Measurements from ENCODE around the gene FBN2. TPM values are rescaled to one million over a fixed set of nuclear protein-coding genes. Genes with fewer than 3 reads are reported as not detected.

Gene FBN2
- polyA plus RNA-seq, 1 donor from 2014 or later, result not detected

- H3K9me3 Mint-ChIP-seq, result no peaks in the 10 kb centered on the region
- H3K27ac Mint-ChIP-seq, result no peak overlapping the region
- H3K27me3 Mint-ChIP-seq, result no peaks in the 10 kb centered on the region
- no peaks in the 10 kb centered on the region for H3K4me1 Mint-ChIP-seq
- no peak overlapping the region for H3K4me3 Mint-ChIP-seq
- H3K36me3 Mint-ChIP-seq, result no peaks in the 10 kb centered on the region
These were observed 184.5 kb downstream of the FBN2 start for GRCh38 chr5:128353441-128354107.

- Mint-ChIP-seq H3K4me3 (no peak overlapping the region), H3K27me3 (no peaks in the 10 kb centered on the region), H3K9me3 (no peaks in the 10 kb centered on the region), H3K27ac (no peak overlapping the region), H3K36me3 (no peaks in the 10 kb centered on the region), H3K4me1 (no peaks in the 10 kb centered on the region)
These were observed 187.3 kb downstream of the FBN2 start for GRCh38 chr5:128350705-128351104.

GRCh38 chr5:128349044-128349858, 188.8 kb downstream of the FBN2 start:
- no peak overlapping the region for H3K4me3 Mint-ChIP-seq

GRCh38 chr5:128346038-128346437, 192.0 kb downstream of the FBN2 start:
- H3K27ac Mint-ChIP-seq, result no peak overlapping the region
- H3K36me3 Mint-ChIP-seq, result no peaks in the 10 kb centered on the region
- H3K27me3 Mint-ChIP-seq, result no peaks in the 10 kb centered on the region
- no peak overlapping the region for H3K4me3 Mint-ChIP-seq
- peaks cover 0 to 8% (median 2%) of the 10 kb centered on the region in 3 donors for H3K9me3 Mint-ChIP-seq
- H3K4me1 Mint-ChIP-seq, result peaks cover 0 to 1% (median 0%) of the 10 kb centered on the region in 3 donors

More at GRCh38 chr5:128349044-128349858, 188.8 kb downstream of the FBN2 start:
- H3K27me3 Mint-ChIP-seq, result no peaks in the 10 kb centered on the region
- no peak overlapping the region for H3K27ac Mint-ChIP-seq
- H3K36me3 Mint-ChIP-seq, result no peaks in the 10 kb centered on the region
- peaks cover 0 to 4% (median 2%) of the 10 kb centered on the region in 3 donors for H3K9me3 Mint-ChIP-seq
- H3K4me1 Mint-ChIP-seq, result no peaks in the 10 kb centered on the region

GRCh38 chr5:128345247-128345646, 192.8 kb downstream of the FBN2 start:
- no peak overlapping the region for H3K27ac Mint-ChIP-seq
- H3K36me3 Mint-ChIP-seq, result no peaks in the 10 kb centered on the region
- peaks cover 0 to 1% (median 0%) of the 10 kb centered on the region in 3 donors for H3K4me1 Mint-ChIP-seq
- no peaks in the 10 kb centered on the region for H3K27me3 Mint-ChIP-seq
- no peak overlapping the region for H3K4me3 Mint-ChIP-seq
- peaks cover 0 to 8% (median 2%) of the 10 kb centered on the region in 3 donors for H3K9me3 Mint-ChIP-seq

- Mint-ChIP-seq H3K27me3 (no peaks in the 10 kb centered on the region), H3K4me1 (peaks cover 0 to 1% (median 0%) of the 10 kb centered on the region in 3 donors), H3K4me3 (no peak overlapping the region), H3K27ac (no peak overlapping the region), H3K36me3 (no peaks in the 10 kb centered on the region), H3K9me3 (peaks cover 0 to 9% (median 2%) of the 10 kb centered on the region in 3 donors)
These were observed 194.9 kb downstream of the FBN2 start for GRCh38 chr5:128343168-128343567.

- Mint-ChIP-seq H3K4me3 (no peak overlapping the region), H3K9me3 (peaks cover 0 to 12% (median 2%) of the 10 kb centered on the region in 3 donors), H3K27ac (no peak overlapping the region), H3K36me3 (no peaks in the 10 kb centered on the region), H3K27me3 (no peaks in the 10 kb centered on the region), H3K4me1 (peaks cover 0 to 1% (median 0%) of the 10 kb centered on the region in 3 donors)
These were observed 197.0 kb downstream of the FBN2 start for GRCh38 chr5:128341056-128341455.

GRCh38 chr5:128340648-128341047, 197.4 kb downstream of the FBN2 start:
- Mint-ChIP-seq H3K36me3 (no peaks in the 10 kb centered on the region), H3K4me3 (no peak overlapping the region), H3K27me3 (no peaks in the 10 kb centered on the region), H3K9me3 (peaks cover 0 to 12% (median 2%) of the 10 kb centered on the region in 3 donors), H3K4me1 (peaks cover 0 to 1% (median 0%) of the 10 kb centered on the region in 3 donors), H3K27ac (no peak overlapping the region)

- Mint-ChIP-seq H3K9me3 (peaks cover 0 to 8% (median 2%) of the 10 kb centered on the region in 3 donors), H3K27ac (no peak overlapping the region), H3K27me3 (no peaks in the 10 kb centered on the region), H3K4me3 (no peak overlapping the region), H3K36me3 (no peaks in the 10 kb centered on the region), H3K4me1 (peaks cover 0 to 1% (median 0%) of the 10 kb centered on the region in 3 donors)
These were observed 198.5 kb downstream of the FBN2 start for GRCh38 chr5:128339585-128339984.

- peaks cover 0 to 3% (median 0%) of the 10 kb centered on the region in 3 donors for H3K4me1 Mint-ChIP-seq
- H3K27ac Mint-ChIP-seq, result no peak overlapping the region
- peaks cover 3% of the 10 kb centered on the region for H3K27me3 Mint-ChIP-seq
- peaks cover 0 to 8% (median 2%) of the 10 kb centered on the region in 3 donors for H3K9me3 Mint-ChIP-seq
- H3K36me3 Mint-ChIP-seq, result no peaks in the 10 kb centered on the region
- no peak overlapping the region for H3K4me3 Mint-ChIP-seq
These were observed 199.4 kb downstream of the FBN2 start for GRCh38 chr5:128338649-128339048.

GRCh38 chr5:128335339-128335738, 202.7 kb downstream of the FBN2 start:
- Mint-ChIP-seq H3K4me3 (no peak overlapping the region), H3K9me3 (peaks cover 1 to 4% (median 2%) of the 10 kb centered on the region in 3 donors), H3K27ac (no peak overlapping the region), H3K36me3 (no peaks in the 10 kb centered on the region), H3K27me3 (peaks cover 4% of the 10 kb centered on the region), H3K4me1 (peaks cover 0 to 1% (median 0%) of the 10 kb centered on the region in 3 donors)

- Mint-ChIP-seq H3K9me3 (peaks cover 1 to 4% (median 2%) of the 10 kb centered on the region in 3 donors), H3K4me1 (peaks cover 0 to 1% (median 0%) of the 10 kb centered on the region in 3 donors), H3K27me3 (peaks cover 4% of the 10 kb centered on the region), H3K4me3 (no peak overlapping the region), H3K36me3 (no peaks in the 10 kb centered on the region), H3K27ac (no peak overlapping the region)
These were observed 203.9 kb downstream of the FBN2 start for GRCh38 chr5:128334010-128334716.

- H3K9me3 Mint-ChIP-seq, result peaks cover 0 to 5% (median 1%) of the 10 kb centered on the region in 3 donors
- H3K4me3 Mint-ChIP-seq, result no peak overlapping the region
- peaks cover 0 to 1% (median 0%) of the 10 kb centered on the region in 3 donors for H3K4me1 Mint-ChIP-seq
- peaks cover 4% of the 10 kb centered on the region for H3K27me3 Mint-ChIP-seq
- H3K27ac Mint-ChIP-seq, result no peak overlapping the region
- H3K36me3 Mint-ChIP-seq, result no peaks in the 10 kb centered on the region
These were observed 206.8 kb downstream of the FBN2 start for GRCh38 chr5:128331261-128331660.

- Mint-ChIP-seq H3K4me1 (peaks cover 0 to 1% (median 0%) of the 10 kb centered on the region in 3 donors), H3K4me3 (no peak overlapping the region), H3K27me3 (peaks cover 6% of the 10 kb centered on the region), H3K36me3 (no peaks in the 10 kb centered on the region), H3K27ac (no peak overlapping the region), H3K9me3 (peaks cover 0 to 9% (median 3%) of the 10 kb centered on the region in 3 donors)
These were observed 208.6 kb downstream of the FBN2 start for GRCh38 chr5:128329386-128329939.
